Measurements from ENCODE around the gene PPP3CB. TPM values are rescaled to one million over a fixed set of nuclear protein-coding genes. Genes with fewer than 3 reads are reported as not detected.

The PPP3CB gene
- total RNA-seq, 1 donor from 2014 or later, result 49.9 TPM

DNA sequence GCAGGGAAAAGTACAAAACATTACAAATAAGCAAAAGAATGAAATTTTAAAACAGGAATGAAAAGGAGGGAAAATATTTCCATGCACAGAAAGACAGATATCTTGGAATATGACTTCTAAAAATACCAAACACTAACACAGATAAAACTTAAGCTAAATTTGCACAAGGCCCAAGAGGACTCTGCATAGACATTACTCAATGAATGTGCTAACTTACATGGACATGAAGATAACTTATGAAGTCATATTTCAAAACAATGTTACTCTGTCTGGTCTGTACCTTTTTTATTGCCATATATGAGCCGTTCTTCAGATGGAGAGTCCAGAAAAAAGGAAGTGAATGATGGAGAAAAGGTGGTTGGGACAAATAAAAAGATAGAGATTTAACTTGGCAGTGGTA lies 47.4 kb downstream of the PPP3CB start:
- no peaks in the 10 kb centered on the region for H3K4me1 Mint-ChIP-seq
- no peak for DNase-seq (ENCODE audit: low spot score in 2 of 2, unreplicated experiment in 2 of 2)
- H3K4me3 Mint-ChIP-seq, result no peak overlapping the region
- H3K27ac Mint-ChIP-seq, result no peak overlapping the region
- H3K27me3 Mint-ChIP-seq (ENCODE audit: low read depth), result no peaks in the 10 kb centered on the region
- H3K36me3 Mint-ChIP-seq, result peaks cover 18% of the 10 kb centered on the region
- H3K9me3 Mint-ChIP-seq, result no peaks in the 10 kb centered on the region
- TF ChIP-seq, protein P1, sequence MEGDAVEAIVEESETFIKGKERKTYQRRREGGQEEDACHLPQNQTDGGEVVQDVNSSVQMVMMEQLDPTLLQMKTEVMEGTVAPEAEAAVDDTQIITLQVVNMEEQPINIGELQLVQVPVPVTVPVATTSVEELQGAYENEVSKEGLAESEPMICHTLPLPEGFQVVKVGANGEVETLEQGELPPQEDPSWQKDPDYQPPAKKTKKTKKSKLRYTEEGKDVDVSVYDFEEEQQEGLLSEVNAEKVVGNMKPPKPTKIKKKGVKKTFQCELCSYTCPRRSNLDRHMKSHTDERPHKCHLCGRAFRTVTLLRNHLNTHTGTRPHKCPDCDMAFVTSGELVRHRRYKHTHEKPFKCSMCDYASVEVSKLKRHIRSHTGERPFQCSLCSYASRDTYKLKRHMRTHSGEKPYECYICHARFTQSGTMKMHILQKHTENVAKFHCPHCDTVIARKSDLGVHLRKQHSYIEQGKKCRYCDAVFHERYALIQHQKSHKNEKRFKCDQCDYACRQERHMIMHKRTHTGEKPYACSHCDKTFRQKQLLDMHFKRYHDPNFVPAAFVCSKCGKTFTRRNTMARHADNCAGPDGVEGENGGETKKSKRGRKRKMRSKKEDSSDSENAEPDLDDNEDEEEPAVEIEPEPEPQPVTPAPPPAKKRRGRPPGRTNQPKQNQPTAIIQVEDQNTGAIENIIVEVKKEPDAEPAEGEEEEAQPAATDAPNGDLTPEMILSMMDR (IDR thresholded peaks at IDR 0.05; ENCODE audit: unreplicated experiment), result no peak

DNA sequence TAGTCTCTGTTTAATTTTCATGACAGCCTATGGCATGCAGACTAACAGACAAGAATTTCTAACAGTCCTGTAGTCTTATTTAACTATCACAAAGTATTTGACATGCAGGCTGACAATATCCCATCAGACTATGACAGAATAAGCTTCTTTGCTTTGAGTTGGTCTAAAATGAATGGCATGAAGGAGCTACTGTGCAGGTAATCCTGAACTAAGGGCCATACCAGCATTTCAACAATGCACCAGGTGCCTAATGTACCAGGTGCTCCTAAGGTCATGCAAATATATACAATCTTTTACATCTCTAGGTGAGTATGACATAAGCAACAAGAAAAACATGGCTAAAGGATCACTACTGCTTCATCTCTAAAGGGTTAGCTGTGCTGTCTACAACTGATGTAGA lies 48.9 kb downstream of the PPP3CB start:
- H3K27me3 Mint-ChIP-seq (ENCODE audit: low read depth), result no peaks in the 10 kb centered on the region
- no peak for DNase-seq (ENCODE audit: low spot score in 2 of 2, unreplicated experiment in 2 of 2)
- H3K9me3 Mint-ChIP-seq, result no peaks in the 10 kb centered on the region
- TF ChIP-seq, protein P1 (IDR thresholded peaks at IDR 0.05; ENCODE audit: unreplicated experiment), result no peak
- peaks cover 2% of the 10 kb centered on the region for H3K4me1 Mint-ChIP-seq
- peaks cover 17% of the 10 kb centered on the region for H3K36me3 Mint-ChIP-seq
- no peak overlapping the region for H3K27ac Mint-ChIP-seq
- H3K4me3 Mint-ChIP-seq, result no peak overlapping the region

DNA sequence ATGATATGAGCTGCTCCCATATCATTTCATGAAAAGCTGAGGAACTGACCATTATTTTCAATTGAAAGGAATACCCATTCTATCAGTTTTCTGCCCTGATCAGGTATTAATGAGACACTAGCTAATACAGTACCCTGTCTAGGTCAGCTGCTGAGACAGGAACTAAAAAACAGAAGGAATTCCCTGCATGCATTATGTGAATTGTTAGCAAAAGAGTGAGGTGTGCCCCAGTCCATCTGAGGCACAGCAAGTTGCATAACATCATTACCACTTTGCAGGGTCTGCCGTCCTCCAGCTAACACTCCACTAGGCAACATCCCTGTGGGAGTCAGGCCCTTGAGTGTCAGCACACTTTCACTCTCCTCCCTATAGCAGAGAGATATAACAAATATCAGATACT lies 51.4 kb downstream of the PPP3CB start:
- peaks cover 2% of the 10 kb centered on the region for H3K4me1 Mint-ChIP-seq
- H3K27me3 Mint-ChIP-seq (ENCODE audit: low read depth), result no peaks in the 10 kb centered on the region
- TF ChIP-seq, protein P1 (IDR thresholded peaks at IDR 0.05; ENCODE audit: unreplicated experiment), result no peak
- peaks cover 17% of the 10 kb centered on the region for H3K36me3 Mint-ChIP-seq
- DNase-seq (ENCODE audit: low spot score in 2 of 2, unreplicated experiment in 2 of 2), result no peak
- no peak overlapping the region for H3K27ac Mint-ChIP-seq
- no peaks in the 10 kb centered on the region for H3K9me3 Mint-ChIP-seq
- H3K4me3 Mint-ChIP-seq, result no peak overlapping the region

DNA sequence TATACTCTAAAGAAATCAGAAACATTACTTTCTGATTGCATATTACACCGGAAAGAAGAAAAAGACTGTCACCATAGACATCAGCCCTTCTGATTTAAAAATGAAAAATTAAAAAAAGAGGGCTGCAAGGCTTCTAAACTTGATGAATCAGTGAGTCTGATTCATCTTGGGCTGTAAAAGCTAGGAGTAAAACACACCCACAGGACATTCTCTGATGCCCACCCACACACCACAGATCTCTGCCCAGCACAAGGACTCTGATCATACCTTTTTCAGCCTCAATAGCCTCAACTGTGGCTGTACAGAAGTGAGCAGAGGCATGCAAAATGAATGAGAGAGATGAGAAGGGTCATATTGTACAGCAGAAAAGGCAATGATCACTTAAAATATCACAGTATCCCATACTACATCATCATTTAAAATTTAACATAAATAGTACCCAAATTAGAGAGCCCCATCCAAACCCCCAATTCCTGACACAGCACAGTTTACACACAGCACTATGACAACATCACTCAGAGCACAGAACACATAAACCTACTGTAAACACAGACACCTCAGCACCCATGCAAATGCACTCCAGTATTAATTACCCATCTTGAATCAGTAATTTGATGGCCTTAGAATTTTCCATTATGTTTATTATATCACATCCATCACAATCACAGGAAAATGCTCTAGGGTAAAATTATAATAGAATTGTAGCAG lies 56.1 kb downstream of the PPP3CB start:
- no peak for DNase-seq (ENCODE audit: low spot score in 2 of 2, unreplicated experiment in 2 of 2)
- H3K36me3 Mint-ChIP-seq, result peaks cover 12% of the 10 kb centered on the region
- no peaks in the 10 kb centered on the region for H3K9me3 Mint-ChIP-seq
- no peak overlapping the region for H3K27ac Mint-ChIP-seq
- TF ChIP-seq, protein P1 (IDR thresholded peaks at IDR 0.05; ENCODE audit: unreplicated experiment), result no peak
- no peaks in the 10 kb centered on the region for H3K27me3 Mint-ChIP-seq (ENCODE audit: low read depth)
- H3K4me3 Mint-ChIP-seq, result no peak overlapping the region
- H3K4me1 Mint-ChIP-seq, result peaks cover 2% of the 10 kb centered on the region

DNA sequence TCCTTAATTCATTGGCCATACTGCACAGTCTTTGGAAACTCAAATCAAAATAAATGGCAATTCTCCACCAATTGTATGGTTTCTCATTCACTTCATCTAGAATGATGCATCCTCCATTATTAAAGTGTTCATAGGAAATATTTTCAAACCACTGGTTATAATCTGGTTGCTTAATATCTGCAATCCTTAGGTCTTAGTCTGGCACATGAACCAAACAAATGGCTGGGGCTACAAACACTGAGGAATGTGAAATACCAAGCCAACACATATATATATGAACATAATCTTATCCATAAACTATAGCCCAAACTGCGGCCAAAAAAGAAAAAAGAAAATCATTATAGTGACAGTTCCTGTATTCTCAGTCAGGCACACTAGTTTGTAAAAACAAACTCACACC lies 56.8 kb downstream of the PPP3CB start:
- H3K36me3 Mint-ChIP-seq, result peaks cover 8% of the 10 kb centered on the region
- DNase-seq (ENCODE audit: low spot score in 2 of 2, unreplicated experiment in 2 of 2), result no peak
- H3K4me3 Mint-ChIP-seq, result no peak overlapping the region
- H3K9me3 Mint-ChIP-seq, result no peaks in the 10 kb centered on the region
- no peak overlapping the region for H3K27ac Mint-ChIP-seq
- TF ChIP-seq, protein P1 (IDR thresholded peaks at IDR 0.05; ENCODE audit: unreplicated experiment), result no peak
- H3K4me1 Mint-ChIP-seq, result peaks cover 2% of the 10 kb centered on the region
- H3K27me3 Mint-ChIP-seq (ENCODE audit: low read depth), result no peaks in the 10 kb centered on the region

DNA sequence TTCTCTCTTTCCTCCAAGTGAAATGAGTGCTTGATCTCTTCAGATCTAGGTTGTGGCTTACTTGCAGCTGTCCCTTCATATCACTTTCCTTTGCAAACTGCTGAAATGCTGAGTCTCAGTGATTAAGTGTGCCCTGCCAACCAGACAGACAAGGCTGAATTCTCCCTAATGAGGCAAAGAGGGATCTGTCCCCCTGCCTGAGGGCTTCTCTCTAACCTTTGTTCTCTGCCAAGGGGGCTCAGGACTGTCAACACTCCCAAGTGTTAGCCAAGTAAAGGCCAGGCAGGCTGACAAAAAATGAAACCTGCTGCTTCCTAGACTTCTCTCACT lies 62.3 kb downstream of the PPP3CB start, which contains the start of gene MSS51:
Gene MSS51, minus strand, starts transcription at position 24 of the 330 bp plus-strand sequence. CDS start 5,277 bp downstream, outside the sequence.
- no peak for DNase-seq (ENCODE audit: low spot score in 2 of 2, unreplicated experiment in 2 of 2)
- no peaks in the 10 kb centered on the region for H3K9me3 Mint-ChIP-seq
- no peak within 1 kb of the TSS for H3K27ac Mint-ChIP-seq
- H3K36me3 Mint-ChIP-seq, result peaks cover 6% of the 10 kb centered on the region
- H3K4me1 Mint-ChIP-seq, result peaks cover 4% of the 10 kb centered on the region
- no peaks in the 10 kb centered on the region for H3K27me3 Mint-ChIP-seq (ENCODE audit: low read depth)
- TF ChIP-seq, protein P1 (IDR thresholded peaks at IDR 0.05; ENCODE audit: unreplicated experiment), result no peak
- H3K4me3 Mint-ChIP-seq, result no peak within 1 kb of the TSS

Data from mesothelial cell of epicardium (in vitro differentiated cells).